ENCODE data around the gene TMPRSS13. TPM values are rescaled to one million over a fixed set of nuclear protein-coding genes. Genes with fewer than 3 reads are reported as not detected.

The TMPRSS13 gene
- total RNA-seq, 4 donors from 2014 or later = 0.13 to 0.67 (median 0.31) TPM; not detected in 1

- H3K9me3 ChIP-seq = peaks cover 0 to 18% (median 0%) of the 10 kb centered on the region in 3 donors
- no peaks in the 10 kb centered on the region for H3K27me3 ChIP-seq
- H3K27ac ChIP-seq = no peak overlapping the region
- H3K36me3 ChIP-seq = no peaks in the 10 kb centered on the region
- H3K4me1 ChIP-seq = peaks cover 0 to 14% (median 0%) of the 10 kb centered on the region in 3 donors
- ATAC-seq = no peak
- WGBS, 2 donors (ENCODE audit: low coverage in 1 of 2) = 64 to 68% methylated on average over 3 of the region's 3 CpGs
- no peak overlapping the region for H3K4me3 ChIP-seq
- no peak for TF ChIP-seq POLR2A (IDR thresholded peaks at IDR 0.05)
- TF ChIP-seq CTCF (IDR thresholded peaks at IDR 0.05) = no peak
Measured at GRCh38 chr11:117852309-117852708, 76.9 kb downstream of the TMPRSS13 start.

GRCh38 chr11:117851852-117852251 lies 77.3 kb downstream of the TMPRSS13 start:
- TF ChIP-seq CTCF (IDR thresholded peaks at IDR 0.05) = no peak
- TF ChIP-seq EP300 (IDR thresholded peaks at IDR 0.05) = no peak
- no peak for TF ChIP-seq POLR2A (IDR thresholded peaks at IDR 0.05)
- no peak for TF ChIP-seq POLR2AphosphoS5 (IDR thresholded peaks at IDR 0.05)
- ATAC-seq = no peak
- 34 to 64% methylated on average over 3 of the region's 3 CpGs for WGBS, 2 donors (ENCODE audit: low coverage in 1 of 2)
- H3K9me3 ChIP-seq = peaks cover 0 to 18% (median 0%) of the 10 kb centered on the region in 3 donors
- no peak overlapping the region for H3K27ac ChIP-seq
- no peaks in the 10 kb centered on the region for H3K27me3 ChIP-seq
- no peak overlapping the region for H3K4me3 ChIP-seq
- peaks cover 0 to 11% (median 0%) of the 10 kb centered on the region in 3 donors for H3K4me1 ChIP-seq
- no peaks in the 10 kb centered on the region for H3K36me3 ChIP-seq

- H3K4me1 ChIP-seq = peaks cover 0 to 3% (median 0%) of the 10 kb centered on the region in 3 donors
- peaks cover 0 to 18% (median 0%) of the 10 kb centered on the region in 3 donors for H3K9me3 ChIP-seq
- no peak overlapping the region for H3K27ac ChIP-seq
- TF ChIP-seq POLR2A (IDR thresholded peaks at IDR 0.05) = no peak
- no peaks in the 10 kb centered on the region for H3K36me3 ChIP-seq
- 50 to 57% methylated on average over 1 to 3 of the region's 3 CpGs for WGBS, 2 donors (ENCODE audit: low coverage in 1 of 2)
- ATAC-seq = no peak
- H3K4me3 ChIP-seq = no peak overlapping the region
- no peaks in the 10 kb centered on the region for H3K27me3 ChIP-seq
Measured at GRCh38 chr11:117851106-117851505, 78.1 kb downstream of the TMPRSS13 start.

Other genes with a start within 250 kb of the TMPRSS13 start
- gene DSCAML1, start 132.2 kb downstream of the TMPRSS13 start, total RNA-seq = 1 to 10 TPM in 1 of 4 donors, under 1 TPM in 3; 0.35 to 2.5 (median 0.73) TPM
- 1 to 10 TPM in 2 of 4 donors, under 1 TPM in 2; 0.50 to 3.0 (median 1.2) TPM for gene FXYD2, start 104.7 kb downstream of the TMPRSS13 start, total RNA-seq
- gene FXYD6, start 52.7 kb downstream of the TMPRSS13 start, total RNA-seq = 10 to 100 TPM; 28.6 to 76.7 (median 74.4) TPM
- 10 to 100 TPM; 16.7 to 37.3 (median 24.3) TPM for gene IL10RA, start 57.0 kb upstream of the TMPRSS13 start, total RNA-seq
- 10 to 100 TPM in 1 of 4 donors, under 1 TPM in 2, not detected in 1; 0.23 to 11.1 (median 0.78) TPM for gene TMPRSS4, start 147.7 kb upstream of the TMPRSS13 start, total RNA-seq
- gene SMIM35, start 157.6 kb upstream of the TMPRSS13 start, total RNA-seq = under 1 TPM in 1 of 4 donors, not detected in 3; 0.13 TPM
- 1 to 10 TPM; 2.7 to 5.8 (median 3.8) TPM for gene SCN4B, start 223.4 kb upstream of the TMPRSS13 start, total RNA-seq
- 1 to 10 TPM in 1 of 4 donors, under 1 TPM in 3; 0.25 to 1.0 (median 0.49) TPM for gene SCN2B, start 247.2 kb upstream of the TMPRSS13 start, total RNA-seq

All from gastroesophageal sphincter (tissue), 4 donors.